ENCODE measurements around the gene COG1.

DNA sequence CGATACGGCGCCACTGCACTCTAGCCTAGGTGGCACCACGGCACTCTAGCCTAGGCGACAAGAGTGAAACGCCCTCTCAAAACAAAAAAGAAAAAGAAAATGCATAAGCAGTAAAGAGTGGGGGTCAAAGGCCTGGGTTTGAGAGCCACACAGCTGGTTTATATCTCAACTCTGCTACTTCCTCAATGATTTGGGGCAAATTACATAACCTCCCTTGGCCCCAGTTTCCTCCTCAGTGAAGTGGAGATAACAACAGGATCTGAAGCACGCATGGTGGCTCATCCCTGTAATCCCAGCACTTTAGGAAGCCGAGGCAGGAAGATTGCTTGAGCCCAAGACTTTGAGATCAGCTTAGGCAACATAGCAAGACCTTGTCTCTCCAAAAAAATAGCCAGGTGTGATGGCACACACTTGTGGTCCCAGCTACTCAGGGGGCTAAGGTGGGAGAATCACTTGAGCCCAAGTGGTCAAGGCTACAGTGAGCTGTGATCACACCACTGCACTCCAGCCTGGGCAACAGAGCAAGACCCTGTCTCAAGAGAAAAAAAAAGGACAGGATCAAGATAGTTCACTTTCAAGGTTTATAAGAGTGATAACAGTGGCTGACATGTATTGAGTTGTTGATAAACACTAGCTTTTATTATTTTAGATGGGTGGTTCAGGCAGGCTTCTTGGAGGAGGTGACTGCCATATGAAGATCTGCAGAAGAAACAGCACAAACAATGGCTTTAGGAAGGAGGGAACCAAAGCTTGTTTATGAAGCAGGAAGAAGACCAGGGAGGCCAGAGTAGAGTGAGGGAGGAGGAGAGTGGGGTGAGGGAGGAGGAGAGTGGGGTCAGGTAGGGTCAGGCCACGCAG lies 8.5 kb upstream of the COG1 start:
- TF ChIP-seq, protein P1, sequence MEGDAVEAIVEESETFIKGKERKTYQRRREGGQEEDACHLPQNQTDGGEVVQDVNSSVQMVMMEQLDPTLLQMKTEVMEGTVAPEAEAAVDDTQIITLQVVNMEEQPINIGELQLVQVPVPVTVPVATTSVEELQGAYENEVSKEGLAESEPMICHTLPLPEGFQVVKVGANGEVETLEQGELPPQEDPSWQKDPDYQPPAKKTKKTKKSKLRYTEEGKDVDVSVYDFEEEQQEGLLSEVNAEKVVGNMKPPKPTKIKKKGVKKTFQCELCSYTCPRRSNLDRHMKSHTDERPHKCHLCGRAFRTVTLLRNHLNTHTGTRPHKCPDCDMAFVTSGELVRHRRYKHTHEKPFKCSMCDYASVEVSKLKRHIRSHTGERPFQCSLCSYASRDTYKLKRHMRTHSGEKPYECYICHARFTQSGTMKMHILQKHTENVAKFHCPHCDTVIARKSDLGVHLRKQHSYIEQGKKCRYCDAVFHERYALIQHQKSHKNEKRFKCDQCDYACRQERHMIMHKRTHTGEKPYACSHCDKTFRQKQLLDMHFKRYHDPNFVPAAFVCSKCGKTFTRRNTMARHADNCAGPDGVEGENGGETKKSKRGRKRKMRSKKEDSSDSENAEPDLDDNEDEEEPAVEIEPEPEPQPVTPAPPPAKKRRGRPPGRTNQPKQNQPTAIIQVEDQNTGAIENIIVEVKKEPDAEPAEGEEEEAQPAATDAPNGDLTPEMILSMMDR (IDR thresholded peaks at IDR 0.05; ENCODE audit: borderline replicate concordance, extremely low read depth, low read length, poor library complexity, severe bottlenecking): no peak
- TF ChIP-seq EZH2 (IDR thresholded peaks at IDR 0.05; ENCODE audit: borderline replicate concordance, low read depth, low read length, severe bottlenecking): no peak

Measured in DND-41 (cell line).